HCT116 (cell line): ENCODE measurements around the gene ADAM19. TPM values are rescaled to one million over a fixed set of nuclear protein-coding genes. Genes with fewer than 3 reads are reported as not detected.

Source experiments
- ATAC-seq: fragments of 200-7000 bp; cut with Tn5 transposase; 2 replicates; pipeline ENCODE4 v1.9.1; 2020; ENCODE audit warnings: mild to moderate bottlenecking, moderate library complexity
- BruUV-seq: library from RNA; stranded (reverse); fragments of 400-500 nt; replicated peaks from 2 replicates; lab custom pipeline; 2021; lab: Mats Ljungman, UMichigan
- CTCF ChIA-PET: fragments of 300-600 bp; sonication (Branson Sonifier 250); formaldehyde crosslinking; loops from one replicate; lab custom pipeline; 2021; ENCODE audit warnings: antibody characterized with exemption; lab: Charles Lee
- POLR2A ChIA-PET: fragments of 300-600, 350-600 bp; sonication (Branson Sonifier 250); formaldehyde crosslinking; loops from one replicate; lab custom pipeline; 2021; ENCODE audit warnings: antibody characterized with exemption; lab: Charles Lee
- RAD21 ChIA-PET, 2 experiments: fragments of 300-600 bp; sonication (Branson Sonifier 250); formaldehyde crosslinking; loops; one replicate each; lab custom pipeline; 2023; ENCODE audit warnings: low total read pairs in 2 of 2; ENCODE audit not compliant: uncharacterized antibody in 2 of 2, unreplicated experiment in 2 of 2, low non-redundant PET in 1 of 2; lab: Charles Lee
- DNase-seq: peaks from one replicate; pipeline ENCODE4 v3.0.0-alpha.2; 2010; ENCODE audit warnings: low read depth, low spot score
- H2AFZ ChIP-seq: fragments of 200-600 bp; shearing (Covaris generic), sonication (generic); 2 replicates; pipeline ENCODE4 v1.6.1; 2017; ENCODE audit warnings: low read depth, mixed run types, mixed read lengths, antibody characterized with exemption, low read length; ENCODE audit not compliant: poor library complexity, severe bottlenecking
- H3K27ac ChIP-seq: 2 replicates; pipeline ENCODE4 v1.5.1; 2012; ENCODE audit warnings: low read depth, low read length
- H3K27me3 ChIP-seq: fragments of 200-600 bp; sonication (generic); 2 replicates; pipeline ENCODE4 v1.6.1; 2016; ENCODE audit warnings: mixed run types, low read length, mixed read lengths; ENCODE audit not compliant: insufficient read depth
- H3K36me3 ChIP-seq, 2 experiments: fragments of 200-500 bp in 1 of 2; fragments of 200-600 bp in 1 of 2; sonication (Bioruptor generic) in 1 of 2; sonication (generic) in 1 of 2; 2 replicates each; pipeline versions ENCODE4 v1.5.1 to v1.6.1; 2014 to 2016; ENCODE audit warnings: low read length in 2 of 2, inconsistent platforms in 1 of 2, mixed read lengths in 1 of 2, mixed run types in 1 of 2; ENCODE audit not compliant: insufficient read depth in 2 of 2, control insufficient read depth in 1 of 2
- H3K4me1 ChIP-seq, 2 experiments: fragments of 200-600 bp in 1 of 2; sonication (generic) in 1 of 2; 2 replicates each; pipeline versions ENCODE4 v1.5.1 to v1.6.1; 2012 to 2017; ENCODE audit warnings: low read length in 2 of 2, inconsistent platforms in 1 of 2, mild to moderate bottlenecking in 1 of 2, mixed read lengths in 1 of 2, mixed run types in 1 of 2, moderate library complexity in 1 of 2; ENCODE audit not compliant: insufficient read depth in 2 of 2, control insufficient read depth in 1 of 2
- H3K4me2 ChIP-seq: fragments of 200-600 bp; sonication (generic); 2 replicates; pipeline ENCODE4 v1.6.1; 2017; ENCODE audit warnings: mixed run types, low read length, mixed read lengths
- H3K4me3 ChIP-seq, 2 experiments: fragments of 200-600 bp in 1 of 2; sonication (generic) in 1 of 2; replicated peaks in 1 of 2; 2 replicates each; pipeline ENCODE4 v1.5.1; 2011 to 2016; ENCODE audit warnings: low read length in 2 of 2, control low read depth in 1 of 2, low read depth in 1 of 2, mild to moderate bottlenecking in 1 of 2, mixed read lengths in 1 of 2, mixed run types in 1 of 2
- H3K79me2 ChIP-seq: fragments of 200-600 bp; sonication (generic); 2 replicates; pipeline ENCODE4 v1.6.1; 2017; ENCODE audit warnings: mild to moderate bottlenecking, mixed run types, low read length, moderate library complexity, mixed read lengths; ENCODE audit not compliant: insufficient read depth
- H3K9ac ChIP-seq: fragments of 200-600 bp; sonication (generic); 2 replicates; pipeline ENCODE4 v1.6.1; 2016; ENCODE audit warnings: low read length, mixed read lengths
- H3K9me2 ChIP-seq: fragments of 200-600 bp; sonication (generic), shearing (Covaris generic); 2 replicates; pipeline ENCODE4 v1.6.1; 2017; ENCODE audit warnings: mixed run types, mild to moderate bottlenecking, moderate library complexity; ENCODE audit not compliant: insufficient read depth
- H3K9me3 ChIP-seq, 2 experiments: fragments of 200-500 bp in 1 of 2; fragments of 200-600 bp in 1 of 2; sonication (Bioruptor generic) in 1 of 2; sonication (generic) in 1 of 2; 2 replicates each; pipeline ENCODE4 v1.6.1; 2014 to 2017; ENCODE audit warnings: low read length in 2 of 2, mixed read lengths in 2 of 2, inconsistent platforms in 1 of 2, low read depth in 1 of 2, mild to moderate bottlenecking in 1 of 2, mixed run types in 1 of 2, moderate library complexity in 1 of 2; ENCODE audit not compliant: control insufficient read depth in 1 of 2, insufficient read depth in 1 of 2
- H4K20me1 ChIP-seq: fragments of 200-600 bp; sonication (generic), shearing (Covaris generic); 2 replicates; pipeline ENCODE4 v1.6.1; 2017; ENCODE audit warnings: mixed run types, mild to moderate bottlenecking, moderate library complexity; ENCODE audit not compliant: insufficient read depth
- MAX ChIP-seq: IDR thresholded peaks from 2 replicates; pipeline ENCODE4 v1.6.1; 2012
- POLR2AphosphoS5 ChIP-seq: IDR thresholded peaks from 2 replicates; pipeline ENCODE4 v1.6.1; 2011; ENCODE audit warnings: mild to moderate bottlenecking, low read depth, low read length, moderate library complexity
- SIN3A ChIP-seq: IDR thresholded peaks from 2 replicates; pipeline ENCODE4 v1.6.1; 2012; ENCODE audit warnings: low read depth
- SP1 ChIP-seq: IDR thresholded peaks from 2 replicates; pipeline ENCODE4 v1.6.1; 2012; ENCODE audit warnings: low read depth
- intact Hi-C: fragments of 100-400 bp; cut with micrococcal nuclease; formaldehyde crosslinking; loops from 2 replicates; pipeline ENCODE4 v1.10.0; 2022
- total RNA-seq: library from RNA; stranded (reverse); gene quantifications from one replicate; pipeline ENCODE4 v1.2.1, GENCODE V29; 2021; ENCODE audit not compliant: unreplicated experiment
- TF ChIP-seq, protein P1 (sequence below), 3 experiments: fragments of 200-600 bp in 1 of 3; sonication (generic) in 1 of 3; IDR thresholded peaks in 2 of 3; conservative IDR thresholded peaks in 1 of 3; 2 replicates each; pipeline ENCODE4 v1.5.1; 2012 to 2017; ENCODE audit warnings: low read depth in 2 of 3, low read length in 2 of 3, antibody characterized with exemption in 1 of 3, borderline replicate concordance in 1 of 3, control low read depth in 1 of 3, mild to moderate bottlenecking in 1 of 3, mixed read lengths in 1 of 3, mixed run types in 1 of 3, moderate library complexity in 1 of 3; ENCODE audit not compliant: insufficient read depth in 1 of 3
- TF ChIP-seq, protein P2 (sequence below): IDR thresholded peaks from 2 replicates; pipeline ENCODE4 v1.6.1; 2012; ENCODE audit warnings: low read depth

ADAM19 gene
- total RNA-seq, 1 experiment from 2014 or later: 77.3 TPM

DNA sequence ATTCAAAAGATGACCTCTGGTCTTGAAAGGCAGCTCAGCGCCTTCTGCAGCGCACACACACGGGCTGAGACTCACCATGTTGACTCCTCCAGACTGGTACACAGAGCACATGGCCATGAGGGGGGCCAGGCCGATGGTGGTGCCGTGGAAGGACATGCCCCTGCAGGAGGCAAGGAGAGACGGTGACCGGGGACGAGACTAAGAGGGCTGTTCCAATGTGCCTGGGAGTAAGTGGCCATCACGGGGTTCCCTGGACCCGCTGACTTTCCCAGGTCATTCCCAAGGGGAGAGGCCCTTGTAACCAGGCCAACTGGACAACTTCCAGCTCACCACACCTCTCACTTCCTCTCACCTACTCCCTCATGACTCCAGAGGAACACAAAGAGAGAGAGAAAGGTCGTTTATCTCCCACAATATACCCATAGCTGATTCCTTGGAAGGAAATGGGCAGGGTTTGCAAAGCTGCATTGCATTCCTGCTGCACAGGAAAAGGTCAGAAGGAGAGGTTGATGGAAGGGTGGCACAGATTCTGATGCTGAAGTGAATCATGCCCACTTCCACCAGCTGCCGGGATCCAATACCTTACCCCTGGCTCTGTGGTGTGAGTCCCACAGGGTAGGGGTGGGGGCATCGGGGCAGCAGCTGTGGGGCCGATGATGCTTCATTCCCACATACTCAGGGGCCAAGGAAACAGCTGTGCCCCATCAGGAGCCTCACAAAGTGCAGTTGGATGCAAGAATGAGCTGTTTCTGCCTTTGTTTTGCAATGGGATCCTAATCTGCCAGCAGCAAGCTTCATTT is 68.4 kb downstream of the ADAM19 start:
- no peaks in the 10 kb centered on the region for H3K9me2 ChIP-seq
- peaks cover 7 to 14% of the 10 kb centered on the region in 2 experiments; a peak in 3 of 4 replicates for H3K36me3 ChIP-seq
- DNase-seq: no peak
- H2AFZ ChIP-seq: no peak overlapping the region
- H4K20me1 ChIP-seq: no peaks in the 10 kb centered on the region
- no TSS peak for BruUV-seq
- TF ChIP-seq, protein P1, sequence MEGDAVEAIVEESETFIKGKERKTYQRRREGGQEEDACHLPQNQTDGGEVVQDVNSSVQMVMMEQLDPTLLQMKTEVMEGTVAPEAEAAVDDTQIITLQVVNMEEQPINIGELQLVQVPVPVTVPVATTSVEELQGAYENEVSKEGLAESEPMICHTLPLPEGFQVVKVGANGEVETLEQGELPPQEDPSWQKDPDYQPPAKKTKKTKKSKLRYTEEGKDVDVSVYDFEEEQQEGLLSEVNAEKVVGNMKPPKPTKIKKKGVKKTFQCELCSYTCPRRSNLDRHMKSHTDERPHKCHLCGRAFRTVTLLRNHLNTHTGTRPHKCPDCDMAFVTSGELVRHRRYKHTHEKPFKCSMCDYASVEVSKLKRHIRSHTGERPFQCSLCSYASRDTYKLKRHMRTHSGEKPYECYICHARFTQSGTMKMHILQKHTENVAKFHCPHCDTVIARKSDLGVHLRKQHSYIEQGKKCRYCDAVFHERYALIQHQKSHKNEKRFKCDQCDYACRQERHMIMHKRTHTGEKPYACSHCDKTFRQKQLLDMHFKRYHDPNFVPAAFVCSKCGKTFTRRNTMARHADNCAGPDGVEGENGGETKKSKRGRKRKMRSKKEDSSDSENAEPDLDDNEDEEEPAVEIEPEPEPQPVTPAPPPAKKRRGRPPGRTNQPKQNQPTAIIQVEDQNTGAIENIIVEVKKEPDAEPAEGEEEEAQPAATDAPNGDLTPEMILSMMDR (IDR thresholded peaks at IDR 0.05 in 2 of 3, conservative IDR thresholded peaks at IDR 0.05 in 1 of 3; ENCODE audit: borderline replicate concordance in 1 of 3, insufficient read depth in 1 of 3, low read depth in 2 of 3, low read length in 2 of 3): no peak
- TF ChIP-seq POLR2AphosphoS5: no peak
- no peak for TF ChIP-seq SIN3A
- no peak for TF ChIP-seq MAX
- 0 out of 2 replicates have a peak, but pooled peaks have one; percentile 6 for TF ChIP-seq SP1
- TF ChIP-seq, protein P2, sequence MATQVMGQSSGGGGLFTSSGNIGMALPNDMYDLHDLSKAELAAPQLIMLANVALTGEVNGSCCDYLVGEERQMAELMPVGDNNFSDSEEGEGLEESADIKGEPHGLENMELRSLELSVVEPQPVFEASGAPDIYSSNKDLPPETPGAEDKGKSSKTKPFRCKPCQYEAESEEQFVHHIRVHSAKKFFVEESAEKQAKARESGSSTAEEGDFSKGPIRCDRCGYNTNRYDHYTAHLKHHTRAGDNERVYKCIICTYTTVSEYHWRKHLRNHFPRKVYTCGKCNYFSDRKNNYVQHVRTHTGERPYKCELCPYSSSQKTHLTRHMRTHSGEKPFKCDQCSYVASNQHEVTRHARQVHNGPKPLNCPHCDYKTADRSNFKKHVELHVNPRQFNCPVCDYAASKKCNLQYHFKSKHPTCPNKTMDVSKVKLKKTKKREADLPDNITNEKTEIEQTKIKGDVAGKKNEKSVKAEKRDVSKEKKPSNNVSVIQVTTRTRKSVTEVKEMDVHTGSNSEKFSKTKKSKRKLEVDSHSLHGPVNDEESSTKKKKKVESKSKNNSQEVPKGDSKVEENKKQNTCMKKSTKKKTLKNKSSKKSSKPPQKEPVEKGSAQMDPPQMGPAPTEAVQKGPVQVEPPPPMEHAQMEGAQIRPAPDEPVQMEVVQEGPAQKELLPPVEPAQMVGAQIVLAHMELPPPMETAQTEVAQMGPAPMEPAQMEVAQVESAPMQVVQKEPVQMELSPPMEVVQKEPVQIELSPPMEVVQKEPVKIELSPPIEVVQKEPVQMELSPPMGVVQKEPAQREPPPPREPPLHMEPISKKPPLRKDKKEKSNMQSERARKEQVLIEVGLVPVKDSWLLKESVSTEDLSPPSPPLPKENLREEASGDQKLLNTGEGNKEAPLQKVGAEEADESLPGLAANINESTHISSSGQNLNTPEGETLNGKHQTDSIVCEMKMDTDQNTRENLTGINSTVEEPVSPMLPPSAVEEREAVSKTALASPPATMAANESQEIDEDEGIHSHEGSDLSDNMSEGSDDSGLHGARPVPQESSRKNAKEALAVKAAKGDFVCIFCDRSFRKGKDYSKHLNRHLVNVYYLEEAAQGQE: no peak
- TF ChIP-seq, all 23 proteins: peak for 1
- no peak overlapping the region for H3K4me3 ChIP-seq
- H3K9me3 ChIP-seq: no peaks in the 10 kb centered on the region
- intact Hi-C loops: no loop called here
- no peak for ATAC-seq
- H3K27me3 ChIP-seq: no peaks in the 10 kb centered on the region
- ChIA-PET POLR2A (no interaction called here), CTCF (no interaction called here), RAD21 (no interaction called here)
- no peak overlapping the region for H3K27ac ChIP-seq
- H3K9ac ChIP-seq: no peak overlapping the region
- H3K4me1 ChIP-seq: peaks cover 6 to 27% of the 10 kb centered on the region in 2 experiments
- H3K4me2 ChIP-seq: peak overlapping the region; percentile 8; the same call in 1 of the 2 replicates
- H3K79me2 ChIP-seq: no peaks in the 10 kb centered on the region; the same call in 1 of the 2 replicates
